Measurements from ENCODE around the gene TBC1D24.

DNA sequence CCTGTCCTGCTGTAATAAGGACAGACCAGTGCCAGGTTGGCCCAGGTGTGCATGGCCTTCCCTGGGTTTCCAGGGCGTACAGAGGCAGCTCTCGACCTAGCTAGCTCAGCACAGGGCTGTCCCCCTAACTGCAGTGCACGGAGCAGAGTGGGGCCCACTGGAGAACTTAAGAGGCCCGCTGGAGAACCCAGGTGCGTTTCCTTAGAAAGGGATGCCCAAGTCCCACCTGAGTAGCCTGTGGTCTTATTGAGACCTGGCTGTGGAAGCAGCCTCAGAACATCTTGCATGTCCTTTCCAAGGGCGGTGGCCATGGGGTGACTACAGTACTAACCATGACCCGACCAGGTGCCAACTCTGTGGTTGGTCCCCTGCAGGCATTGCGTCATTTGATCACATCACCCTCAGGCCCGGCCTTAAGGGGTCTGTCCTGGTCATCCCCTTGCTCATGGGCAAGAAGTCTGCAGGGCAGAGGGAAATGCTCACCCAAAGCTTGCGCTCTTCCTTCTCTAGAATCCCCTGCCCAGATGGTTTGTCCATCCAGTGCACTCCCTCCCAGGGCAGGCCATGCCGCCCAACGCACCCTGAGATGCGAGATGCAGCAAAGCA is 49.0 kb upstream of the TBC1D24 start:
- TF ChIP-seq, protein P1, sequence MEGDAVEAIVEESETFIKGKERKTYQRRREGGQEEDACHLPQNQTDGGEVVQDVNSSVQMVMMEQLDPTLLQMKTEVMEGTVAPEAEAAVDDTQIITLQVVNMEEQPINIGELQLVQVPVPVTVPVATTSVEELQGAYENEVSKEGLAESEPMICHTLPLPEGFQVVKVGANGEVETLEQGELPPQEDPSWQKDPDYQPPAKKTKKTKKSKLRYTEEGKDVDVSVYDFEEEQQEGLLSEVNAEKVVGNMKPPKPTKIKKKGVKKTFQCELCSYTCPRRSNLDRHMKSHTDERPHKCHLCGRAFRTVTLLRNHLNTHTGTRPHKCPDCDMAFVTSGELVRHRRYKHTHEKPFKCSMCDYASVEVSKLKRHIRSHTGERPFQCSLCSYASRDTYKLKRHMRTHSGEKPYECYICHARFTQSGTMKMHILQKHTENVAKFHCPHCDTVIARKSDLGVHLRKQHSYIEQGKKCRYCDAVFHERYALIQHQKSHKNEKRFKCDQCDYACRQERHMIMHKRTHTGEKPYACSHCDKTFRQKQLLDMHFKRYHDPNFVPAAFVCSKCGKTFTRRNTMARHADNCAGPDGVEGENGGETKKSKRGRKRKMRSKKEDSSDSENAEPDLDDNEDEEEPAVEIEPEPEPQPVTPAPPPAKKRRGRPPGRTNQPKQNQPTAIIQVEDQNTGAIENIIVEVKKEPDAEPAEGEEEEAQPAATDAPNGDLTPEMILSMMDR (conservative IDR thresholded peaks at IDR 0.05 in 1 of 2, IDR thresholded peaks at IDR 0.05 in 1 of 2; ENCODE audit: low read depth in 1 of 2, low read length in 2 of 2): no peak
- TF ChIP-seq EZH2 (IDR thresholded peaks at IDR 0.05; ENCODE audit: low read length, missing control alignments): no peak
